Right cardiac atrium (tissue), 5 donors: ENCODE data around the gene TNN. TPM values are rescaled to one million over a fixed set of nuclear protein-coding genes. Genes with fewer than 3 reads are reported as not detected.

Experiments
- ATAC-seq, 2 donors: fragments of 200-7000 bp; cut with Tn5 transposase; one replicate each; pipeline versions ENCODE4 v1.8.0 to v1.9.1; 2020; ENCODE audit warnings: moderate library complexity in 2 of 2, mild to moderate bottlenecking in 1 of 2
- DNase-seq, 3 donors: peaks; one replicate each; pipeline ENCODE4 v3.0.0-alpha.2; 2020
- H3K27ac ChIP-seq: one replicate; pipeline ENCODE4 v1.5.1; 2013; ENCODE audit warnings: mild to moderate bottlenecking, low read length, control low read depth, moderate library complexity
- H3K27me3 ChIP-seq: one replicate; pipeline ENCODE4 v1.6.1; 2013; ENCODE audit not compliant: control insufficient read depth, insufficient read depth
- H3K4me1 ChIP-seq: one replicate; pipeline ENCODE4 v1.6.1; 2013; ENCODE audit warnings: low read length; ENCODE audit not compliant: control insufficient read depth, insufficient read depth
- H3K4me3 ChIP-seq: one replicate; pipeline ENCODE4 v1.5.1; 2013; ENCODE audit warnings: low read length, control low read depth
- H3K9me3 ChIP-seq: one replicate; pipeline ENCODE4 v1.6.1; 2013; ENCODE audit warnings: low read length; ENCODE audit not compliant: control insufficient read depth
- WGBS: extraction: QIAGEN DNeasy Blood & Tissue Kit; methylation state at CpG from one replicate; pipeline ENCODE4 v1.1.7; 2013; 5-methylcytosine and 5-hydroxymethylcytosine counted together
- intact Hi-C, 4 donors: fragments of 100-400 bp; cut with DNase I; formaldehyde crosslinking; loops; one replicate each; pipeline versions ENCODE4 v1.11.0 to v1.14.0; 2022 to 2023
- polyA plus RNA-seq: library from polyadenylated mRNA; stranded (reverse); fragments of 200-250 nt; gene quantifications from one replicate; pipeline ENCODE4 v1.2.3, GENCODE V29; 2013
- total RNA-seq, 4 donors: library from RNA; stranded (reverse); fragmentation: NEBNext Ultra II Directional; extraction: Animal tissue kit (Norgen Biotek cat#: 25700); gene quantifications; one replicate each; pipeline ENCODE4 v1.2.1, GENCODE V29; 2021
- donor health status: healthy with polysubstance abuse.
- donor health status: DM: no; HTN: yes; CAD: no.
- donor health status: DM: no; HTN: no; CAD: no.
- donor health status: DM: no; HTN: yes; CAD: no; lungs with severe emphysema.
- donor health status: DM: yes; HTN: yes; CAD: no.

Gene TNN
- total and polyA plus RNA-seq, 5 donors, result 0.09 to 0.19 (median 0.13) TPM; not detected in 1

GRCh38 chr1:175071276-175071943 is 3.8 kb downstream of the TNN start:
- no peak for ATAC-seq
- no peak overlapping the region for H3K4me3 ChIP-seq
- 51% methylated on average over 3 of the region's 3 CpGs for WGBS

GRCh38 chr1:175072099-175072951 is 4.7 kb downstream of the TNN start:
- peak in 2 of 3 donors; percentile 42 to 66 for DNase-seq
- Histone ChIP-seq H3K9me3 (no peaks in the 10 kb centered on the region), H3K27ac (no peak overlapping the region), H3K27me3 (no peaks in the 10 kb centered on the region), H3K4me1 (no peaks in the 10 kb centered on the region), H3K4me3 (peak overlapping the region; percentile 29)
- intact Hi-C loops, result no loop called here
- peak; percentile 61 to 80 for ATAC-seq
- 17% methylated on average over 10 of the region's 10 CpGs for WGBS

More at GRCh38 chr1:175071276-175071943, 3.8 kb downstream of the TNN start:
- H3K9me3 ChIP-seq, result no peaks in the 10 kb centered on the region
- no peak for DNase-seq
- H3K27ac ChIP-seq, result no peak overlapping the region
- intact Hi-C loops, result no loop called here
- no peaks in the 10 kb centered on the region for H3K27me3 ChIP-seq
- H3K4me1 ChIP-seq, result no peaks in the 10 kb centered on the region

- no peak overlapping the region for H3K4me3 ChIP-seq
- no peaks in the 10 kb centered on the region for H3K9me3 ChIP-seq
- 61% methylated on average over 6 of the region's 6 CpGs for WGBS
- ATAC-seq (peak; percentile 34 to 46), DNase-seq (no peak)
- no peak overlapping the region for H3K27ac ChIP-seq
- H3K4me1 ChIP-seq, result no peaks in the 10 kb centered on the region
- intact Hi-C loops, result no loop called here
- no peaks in the 10 kb centered on the region for H3K27me3 ChIP-seq
These were observed 5.4 kb downstream of the TNN start for GRCh38 chr1:175073061-175073460.

GRCh38 chr1:175073633-175074032 is 6.0 kb downstream of the TNN start:
- intact Hi-C loops, result no loop called here
- Histone ChIP-seq H3K4me3 (no peak overlapping the region), H3K27me3 (no peaks in the 10 kb centered on the region), H3K9me3 (no peaks in the 10 kb centered on the region), H3K27ac (no peak overlapping the region), H3K4me1 (no peaks in the 10 kb centered on the region)
- DNase-seq (no peak), ATAC-seq (no peak)
- 72% methylated on average over 5 of the region's 5 CpGs for WGBS

GRCh38 chr1:175075572-175076568 is 8.2 kb downstream of the TNN start:
- WGBS, result 77% methylated on average over 14 of the region's 14 CpGs
- no peak overlapping the region for H3K4me3 ChIP-seq
- intact Hi-C loops, result no loop called here
- no peaks in the 10 kb centered on the region for H3K27me3 ChIP-seq
- H3K4me1 ChIP-seq, result no peaks in the 10 kb centered on the region
- no peak overlapping the region for H3K27ac ChIP-seq
- no peak for ATAC-seq
- no peak for DNase-seq
- no peaks in the 10 kb centered on the region for H3K9me3 ChIP-seq

GRCh38 chr1:175077356-175078030 is 9.9 kb downstream of the TNN start:
- 85% methylated on average over 12 of the region's 12 CpGs for WGBS
- Histone ChIP-seq H3K27ac (no peak overlapping the region), H3K27me3 (no peaks in the 10 kb centered on the region), H3K4me3 (no peak overlapping the region), H3K4me1 (no peaks in the 10 kb centered on the region), H3K9me3 (no peaks in the 10 kb centered on the region)
- ATAC-seq, result no peak
- intact Hi-C loops, result no loop called here
- no peak for DNase-seq

- Histone ChIP-seq H3K27ac (no peak overlapping the region), H3K4me3 (no peak overlapping the region), H3K4me1 (no peaks in the 10 kb centered on the region), H3K27me3 (no peaks in the 10 kb centered on the region), H3K9me3 (no peaks in the 10 kb centered on the region)
- ATAC-seq (no peak), DNase-seq (no peak)
- intact Hi-C loops, result no loop called here
- 71% methylated on average over 3 of the region's 3 CpGs for WGBS
These were observed 11.0 kb downstream of the TNN start for GRCh38 chr1:175078629-175079028.

GRCh38 chr1:175079338-175079737 is 11.7 kb downstream of the TNN start:
- DNase-seq, result no peak
- ATAC-seq, result no peak
- Histone ChIP-seq H3K27ac (no peak overlapping the region), H3K27me3 (no peaks in the 10 kb centered on the region), H3K9me3 (no peaks in the 10 kb centered on the region), H3K4me1 (no peaks in the 10 kb centered on the region), H3K4me3 (no peak overlapping the region)
- intact Hi-C loops, result no loop called here
- WGBS, result 95% methylated on average over 40 of the region's 40 CpGs

- H3K27me3 ChIP-seq, result no peaks in the 10 kb centered on the region
- H3K27ac ChIP-seq, result no peak overlapping the region
- no peak overlapping the region for H3K4me3 ChIP-seq
- intact Hi-C loops, result no loop called here
- ATAC-seq (no peak), DNase-seq (no peak)
- 91% methylated on average over 6 of the region's 6 CpGs for whole genome bisulfite sequencing
- H3K9me3 ChIP-seq, result no peaks in the 10 kb centered on the region
- H3K4me1 ChIP-seq, result no peaks in the 10 kb centered on the region
These were observed 12.4 kb downstream of the TNN start for GRCh38 chr1:175080030-175080429.

- no peaks in the 10 kb centered on the region for H3K9me3 ChIP-seq
- no peaks in the 10 kb centered on the region for H3K27me3 ChIP-seq
- no peak for ATAC-seq
- intact Hi-C loops, result no loop called here
- no peak overlapping the region for H3K4me3 ChIP-seq
- no peak for DNase-seq
- H3K27ac ChIP-seq, result no peak overlapping the region
- WGBS, result 95% methylated on average over 2 of the region's 2 CpGs
- no peaks in the 10 kb centered on the region for H3K4me1 ChIP-seq
These were observed 14.3 kb downstream of the TNN start for GRCh38 chr1:175081983-175082382.
